ENCODE data around the gene ESRP2. TPM values are rescaled to one million over a fixed set of nuclear protein-coding genes. Genes with fewer than 3 reads are reported as not detected.

ESRP2 gene
- total and polyA plus RNA-seq, 9 of the 15 experiments (the other 6 are each of a cell fraction or from before 2014, with no cell fraction given) = 0.05 to 0.15 (median 0.07) TPM; not detected in 6

GRCh38 chr16:68183046-68183445 lies 52.9 kb downstream of the ESRP2 start (continued):
- TF ChIP-seq BRF2 (IDR thresholded peaks at IDR 0.05; ENCODE audit: borderline replicate concordance, insufficient read depth, insufficient read length) = no peak
- TF ChIP-seq GABPB2 (CRISPR knock-in tag; conservative IDR thresholded peaks at IDR 0.05) = no peak
- no peak for TF ChIP-seq ARID3B (CRISPR knock-in tag; IDR thresholded peaks at IDR 0.05; ENCODE audit: borderline replicate concordance)
- TF ChIP-seq ZNF311 (CRISPR knock-in tag; IDR thresholded peaks at IDR 0.05) = no peak
- TF ChIP-seq HNRNPK (IDR thresholded peaks at IDR 0.05; ENCODE audit: low read depth, low read length, poor library complexity, severe bottlenecking) = no peak
- no peak for TF ChIP-seq RBBP5 (IDR thresholded peaks at IDR 0.05; ENCODE audit: borderline replicate concordance, insufficient read depth, low read length, poor library complexity, severe bottlenecking)

- BruUV-seq (replicated peaks) = no TSS peak
Measured at GRCh38 chr16:68179855-68180254, 56.1 kb downstream of the ESRP2 start.

More at GRCh38 chr16:68179855-68180254, 56.1 kb downstream of the ESRP2 start:
- H3K4me2 ChIP-seq (ENCODE audit: insufficient read depth, low read length) = no peak overlapping the region
- in situ Hi-C loops (cut with MboI) (no loop called here), intact Hi-C loops (cut with micrococcal nuclease) (no loop called here)
- no peaks in the 10 kb centered on the region for H3K9me3 ChIP-seq (replicated peaks; ENCODE audit: control insufficient read depth, insufficient read depth, low read depth, low read length)
- no peak overlapping the region for H3K4me3 ChIP-seq
- no peak overlapping the region for H3K27ac ChIP-seq (ENCODE audit: extremely low read depth, low read depth, low read length)
- no peak overlapping the region for H3K9ac ChIP-seq (ENCODE audit: insufficient read depth in 1 of 2, low read depth in 2 of 2, low read length in 2 of 2)
- 87% methylated on average over 4 of the region's 4 CpGs for WGBS (ENCODE audit: insufficient coverage, low coverage, missing lambda C conversion rate)
- no peaks in the 10 kb centered on the region for H3K27me3 ChIP-seq (ENCODE audit: control insufficient read depth in 2 of 2, insufficient read depth in 2 of 2, low read length in 2 of 2)
- no peaks in the 10 kb centered on the region for H3K79me2 ChIP-seq (ENCODE audit: control insufficient read depth, insufficient read depth, low read length)
- H3K36me3 ChIP-seq (ENCODE audit: control insufficient read depth, insufficient read depth, low read length) = peaks cover 79% of the 10 kb centered on the region
- no peak for ATAC-seq
- no peaks in the 10 kb centered on the region for H4K20me1 ChIP-seq (replicated peaks; ENCODE audit: control insufficient read depth, insufficient read depth, low read length)
- no peaks in the 10 kb centered on the region for H3K4me1 ChIP-seq (replicated peaks in 1 of 2; ENCODE audit: control insufficient read depth in 2 of 2, insufficient read depth in 2 of 2, low read length in 2 of 2)
- CTCF ChIA-PET (ENCODE audit: low intra/inter-chr PET ratio) = no interaction called here
- POLR2A ChIA-PET = interaction anchor here (0.7 to 2.8 kb wide), 3 partner anchors 8 to 62 kb away, joined by 3 to 8 read pairs (median 3); no protein-coding TSS in a partner anchor
- H2AFZ ChIP-seq (ENCODE audit: low read depth, low read length) = no peak overlapping the region
- no peaks in the 10 kb centered on the region for H3K9me1 ChIP-seq (ENCODE audit: control insufficient read depth, insufficient read depth, low read length)
- FAIRE-seq = no peak
- no peak for DNase-seq (ENCODE audit: extremely low read depth in 1 of 4, low spot score in 3 of 4)
- TF ChIP-seq POLR2AphosphoS5 (IDR thresholded peaks at IDR 0.05; ENCODE audit: control insufficient read depth, insufficient read depth, low read depth, low read length) (peak; percentile 21; the same call in 1 of the 2 replicates), FUS (optimal IDR thresholded peaks at IDR 0.05; ENCODE audit: low read depth, low read length) (no peak)
- TF ChIP-seq, protein P1, sequence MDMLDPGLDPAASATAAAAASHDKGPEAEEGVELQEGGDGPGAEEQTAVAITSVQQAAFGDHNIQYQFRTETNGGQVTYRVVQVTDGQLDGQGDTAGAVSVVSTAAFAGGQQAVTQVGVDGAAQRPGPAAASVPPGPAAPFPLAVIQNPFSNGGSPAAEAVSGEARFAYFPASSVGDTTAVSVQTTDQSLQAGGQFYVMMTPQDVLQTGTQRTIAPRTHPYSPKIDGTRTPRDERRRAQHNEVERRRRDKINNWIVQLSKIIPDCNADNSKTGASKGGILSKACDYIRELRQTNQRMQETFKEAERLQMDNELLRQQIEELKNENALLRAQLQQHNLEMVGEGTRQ (CRISPR knock-in tag; IDR thresholded peaks at IDR 0.05) = no peak

Measured in K562 (cell line).